Inferior parietal cortex (tissue), 1 donor: Measurements from ENCODE around the gene OBSCN.

Experiments
- DNase-seq: peaks from one replicate; pipeline ENCODE4 v3.0.0-alpha.2; 2016; ENCODE audit errors: extremely low spot score

The OBSCN gene

DNA sequence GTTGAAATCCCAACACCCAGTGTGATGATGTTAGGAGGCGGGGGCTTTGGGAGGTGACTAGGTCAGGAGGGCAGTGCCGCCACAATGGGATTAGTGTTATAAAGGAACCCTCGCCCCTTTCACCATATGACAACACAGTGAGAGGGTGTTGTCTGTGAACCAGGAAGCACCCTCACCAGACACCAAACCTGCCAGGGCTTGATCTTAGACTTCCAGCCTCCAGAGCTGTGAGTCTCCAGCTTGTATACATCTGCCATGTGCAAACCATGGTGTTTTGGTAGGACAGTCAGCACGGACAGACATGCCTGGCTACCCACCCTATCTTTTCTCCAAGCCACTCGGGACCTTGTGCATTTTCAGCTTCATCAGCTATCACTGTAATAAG, 194.8 kb downstream of the OBSCN start:
- DNase-seq = no peak

GRCh38 chr1:228403231-228403631, 195.4 kb downstream of the OBSCN start:
- DNase-seq = no peak

- no peak for DNase-seq
These were observed 196.4 kb downstream of the OBSCN start for GRCh38 chr1:228404107-228404720.

- DNase-seq = no peak
These were observed 197.5 kb downstream of the OBSCN start for GRCh38 chr1:228405200-228405978.

- DNase-seq = no peak
These were observed 198.1 kb downstream of the OBSCN start for GRCh38 chr1:228405979-228406228.

DNA sequence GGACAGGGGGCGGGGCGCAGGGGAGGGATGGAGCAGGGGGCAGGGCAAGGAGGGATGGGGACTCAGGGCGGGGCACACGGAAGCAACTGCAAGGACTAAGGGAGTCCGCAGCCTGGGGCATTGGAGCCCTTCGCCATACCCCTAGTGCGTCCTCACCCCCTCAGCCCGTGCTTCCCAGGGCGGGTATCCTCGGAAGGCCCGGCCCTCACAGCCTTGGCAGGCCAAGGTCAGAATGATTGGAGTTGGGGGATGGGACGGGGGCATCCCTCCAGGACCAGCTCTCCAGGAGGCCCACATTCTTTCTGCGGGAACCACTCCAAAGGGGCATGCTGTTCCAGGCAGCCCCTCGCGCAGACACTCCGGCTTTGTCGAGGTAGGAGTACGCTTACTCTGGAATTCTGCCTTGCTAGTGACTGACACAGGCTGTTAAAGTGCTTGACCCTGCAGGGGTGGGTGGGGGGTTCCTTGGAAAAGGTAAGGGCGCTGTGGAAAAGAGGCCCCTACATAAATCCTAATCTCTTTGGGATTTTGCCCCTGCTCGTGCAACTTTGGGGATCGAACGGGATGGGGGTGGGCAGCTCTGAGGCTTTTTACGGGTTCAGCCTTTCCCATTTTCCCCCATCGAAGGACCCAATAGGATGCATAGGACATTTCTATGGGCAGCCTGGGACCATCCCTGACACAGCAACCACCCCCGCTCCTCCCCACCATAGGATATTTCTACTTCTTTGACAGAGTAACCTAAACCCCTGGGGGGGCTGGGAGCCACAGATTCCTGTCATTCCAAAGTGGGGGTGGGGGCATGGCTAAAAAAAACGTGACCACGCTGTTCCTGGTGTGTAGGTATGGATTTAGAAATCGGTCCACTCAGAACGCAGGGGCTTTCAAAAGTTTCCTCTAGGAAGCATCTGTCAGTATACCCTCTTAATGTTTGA, 199.5 kb downstream of the OBSCN start:
- DNase-seq = no peak

DNA sequence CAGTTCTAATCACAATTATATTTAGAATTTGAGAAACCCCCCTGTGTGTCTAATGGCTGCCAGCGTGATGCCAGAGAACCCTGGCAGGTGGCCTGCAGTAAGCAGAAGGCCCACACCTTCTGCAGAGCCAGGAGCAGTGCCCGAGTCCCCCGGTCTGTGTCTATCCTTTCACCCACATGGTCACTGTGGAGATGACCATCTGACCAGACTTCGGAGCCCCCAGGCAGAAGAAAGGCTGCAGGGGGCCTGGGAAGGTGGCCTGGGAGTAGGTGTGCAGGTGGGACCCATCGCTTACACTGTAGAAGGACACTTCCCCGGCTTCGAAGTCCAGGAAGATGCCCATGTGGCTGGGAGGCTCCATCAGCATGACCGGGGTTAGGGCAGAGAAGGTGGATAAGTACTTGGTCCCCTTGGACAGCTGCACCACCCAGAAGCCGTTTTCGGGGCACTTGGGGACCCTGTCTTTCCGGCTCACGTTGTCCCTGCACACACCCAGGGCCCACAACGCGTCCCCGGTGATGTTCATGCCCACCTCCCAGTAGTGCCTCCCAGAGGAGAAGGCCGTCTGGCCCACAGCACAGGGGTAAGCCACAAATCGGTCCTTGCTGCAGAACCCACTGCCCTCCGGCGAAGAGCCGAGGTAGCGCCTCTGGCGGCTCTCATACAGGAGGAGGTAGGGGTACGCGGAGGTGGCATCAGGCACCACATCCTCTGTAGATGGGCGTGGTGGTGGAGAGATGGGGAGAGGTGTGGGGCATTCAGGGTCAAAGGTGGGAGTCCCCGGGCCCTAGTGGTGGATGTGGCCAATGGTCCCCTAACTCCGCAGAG, 200.4 kb downstream of the OBSCN start:
- DNase-seq = no peak

DNA sequence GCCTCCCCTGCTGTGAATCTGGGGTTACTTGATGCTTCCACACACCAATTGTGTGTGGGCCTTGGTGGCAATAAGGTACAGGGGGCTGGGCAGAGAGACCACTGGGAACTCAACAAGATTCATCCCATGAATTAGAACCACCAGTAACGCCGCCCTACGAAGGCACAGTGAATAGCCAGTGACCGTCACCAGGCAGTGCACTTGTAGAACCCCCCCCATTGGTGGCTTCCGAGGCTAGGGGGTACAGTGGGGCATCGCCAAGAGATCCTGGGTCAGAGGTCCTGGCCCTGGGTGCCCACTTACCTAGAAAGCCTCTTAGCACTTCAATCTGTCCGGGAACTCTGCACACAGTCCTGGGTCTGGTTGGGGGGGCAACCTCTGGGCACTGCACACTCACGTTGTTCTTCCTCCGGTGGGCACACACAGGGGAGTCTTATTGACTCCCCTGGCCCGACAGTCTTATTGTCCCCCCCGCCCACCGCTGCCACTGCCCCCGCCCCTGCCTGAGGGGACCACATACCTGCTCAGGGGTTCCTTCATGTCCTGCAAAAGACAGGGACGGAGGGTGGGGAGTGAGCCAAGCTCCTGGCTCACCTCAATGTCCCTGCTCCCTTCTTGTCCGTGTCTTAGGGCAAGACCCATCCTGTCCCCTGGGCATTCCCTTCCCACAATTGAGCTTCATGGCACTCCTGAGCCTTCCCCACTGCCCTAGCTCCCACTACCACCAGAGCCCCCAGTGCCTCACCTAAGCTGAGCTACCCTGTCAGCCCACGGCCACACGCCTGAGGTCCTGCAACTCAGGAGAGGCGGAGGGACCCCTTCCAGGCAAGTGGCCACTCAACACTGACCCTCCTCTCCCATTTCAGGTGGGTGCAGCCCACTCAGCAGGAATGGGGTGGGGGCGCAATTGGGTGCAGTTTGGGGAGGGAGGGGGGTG, 201.3 kb downstream of the OBSCN start:
- no peak for DNase-seq

DNA sequence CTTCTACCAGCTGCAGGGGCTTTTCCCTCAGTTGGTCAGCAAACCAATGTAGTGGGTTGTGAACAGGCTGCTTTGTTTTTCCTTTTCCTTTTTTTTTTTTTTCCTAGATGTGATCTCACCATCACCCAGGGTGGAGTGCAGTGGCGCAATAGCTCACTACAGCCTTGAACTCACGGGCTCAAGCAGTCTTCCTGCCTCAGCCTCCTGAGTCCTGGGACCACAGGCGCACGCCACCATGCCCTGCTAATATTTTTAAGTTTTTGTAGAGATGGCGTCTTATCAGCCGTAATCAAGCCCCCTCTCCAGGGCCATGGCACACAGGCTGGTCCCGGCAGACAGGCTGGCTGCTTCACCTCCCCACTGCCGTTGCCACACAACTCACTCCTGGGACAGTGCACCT, 202.2 kb downstream of the OBSCN start:
- DNase-seq = no peak

DNA sequence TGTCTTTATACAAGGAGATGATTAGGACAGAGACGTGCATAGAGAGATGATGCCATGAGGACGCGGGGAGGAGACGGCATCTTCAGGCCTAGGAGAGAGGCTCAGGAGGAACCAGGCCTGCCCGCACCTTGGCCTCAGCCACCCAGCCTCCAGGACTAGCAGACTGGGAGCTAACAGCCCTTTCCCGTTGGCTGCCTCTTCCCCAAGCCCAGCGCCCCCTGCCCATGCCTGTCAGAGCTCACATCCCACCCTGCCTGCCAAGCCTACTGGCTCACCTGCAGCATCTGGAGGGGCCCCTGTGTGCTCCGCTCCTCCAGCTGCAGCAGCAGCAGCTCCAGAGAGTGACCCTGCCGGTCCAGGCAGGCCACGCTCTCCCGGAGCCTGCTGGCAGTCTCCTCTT, 202.8 kb downstream of the OBSCN start:
- no peak for DNase-seq

GRCh38 chr1:228411121-228411520, 203.3 kb downstream of the OBSCN start:
- DNase-seq = no peak

DNA sequence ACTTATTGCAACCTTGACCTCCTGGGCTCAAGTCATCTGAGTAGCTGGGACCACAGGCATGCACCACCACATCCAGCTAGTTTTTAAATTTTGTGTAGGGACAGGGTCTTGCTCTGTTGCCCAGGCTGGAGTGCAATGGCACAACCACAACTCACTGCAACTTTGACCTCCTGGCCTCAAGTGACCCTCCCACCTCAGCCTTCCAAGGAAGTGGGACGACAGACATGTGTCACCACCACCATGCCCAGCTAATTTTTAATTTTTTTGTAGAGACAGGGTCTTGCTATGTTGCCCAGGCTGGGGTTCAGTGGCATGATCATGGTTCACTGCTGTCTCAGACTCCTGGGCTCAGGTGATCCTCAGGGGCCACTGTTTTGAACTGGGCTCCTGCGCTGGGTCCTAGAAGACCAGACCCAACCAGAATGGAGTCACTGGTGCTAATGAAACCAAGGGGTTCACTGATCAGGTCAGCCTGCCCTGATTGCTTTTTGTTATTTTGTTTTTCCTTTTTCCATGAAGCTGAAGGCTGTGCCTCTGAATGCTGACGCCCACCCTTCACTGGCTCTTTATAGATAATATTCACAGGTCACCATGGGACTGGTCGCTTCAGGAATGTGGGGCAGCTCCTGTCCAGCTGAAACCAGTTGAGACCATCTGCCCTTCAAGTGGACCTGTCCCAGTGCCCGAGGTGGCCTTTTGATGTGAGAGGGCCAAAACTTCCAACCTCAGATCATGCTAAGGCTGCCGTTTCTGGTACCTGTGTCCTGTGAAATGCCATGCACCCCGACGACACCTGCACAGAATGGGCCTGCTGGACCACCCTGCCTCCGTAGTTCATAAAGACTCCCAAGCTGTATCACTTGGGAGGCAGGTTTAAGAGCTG, 203.9 kb downstream of the OBSCN start:
- DNase-seq = no peak

DNA sequence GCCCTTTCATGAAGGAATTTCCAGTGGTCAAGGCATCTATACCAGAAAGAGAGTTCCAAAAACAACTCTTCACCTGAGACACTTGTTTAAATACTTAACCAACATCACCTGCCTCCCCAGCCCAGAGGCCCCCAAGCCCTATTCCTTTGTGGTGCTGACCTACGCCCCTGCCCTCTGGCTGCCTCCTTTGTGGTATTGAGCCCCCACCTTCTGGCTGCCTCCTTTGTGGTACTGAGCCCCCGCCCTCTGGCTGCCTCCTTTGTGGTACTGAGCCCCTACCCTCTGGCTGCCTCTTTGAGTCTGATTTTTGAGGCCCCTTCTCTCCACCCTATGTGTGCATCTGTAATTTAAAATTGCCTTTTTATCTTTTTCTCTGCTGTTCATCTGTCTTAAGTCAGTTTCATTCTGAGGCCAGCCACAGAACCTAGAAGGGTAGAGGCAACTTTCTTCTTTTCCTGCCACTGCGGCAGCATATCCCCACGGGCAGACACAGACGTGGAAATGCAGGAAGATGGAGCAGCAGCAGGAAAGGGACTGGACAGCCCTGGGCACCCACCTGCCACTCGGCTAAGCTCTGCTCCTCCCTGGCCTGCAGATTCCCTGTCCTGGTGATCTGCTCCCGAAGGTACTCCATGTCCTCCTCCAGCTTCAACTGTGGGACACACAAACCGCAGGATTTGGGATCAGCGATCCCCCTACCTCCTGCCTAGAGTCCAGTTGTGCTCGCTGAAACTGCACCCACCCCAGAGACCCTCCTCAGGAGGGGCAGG, 205.6 kb downstream of the OBSCN start:
- DNase-seq = no peak

DNA sequence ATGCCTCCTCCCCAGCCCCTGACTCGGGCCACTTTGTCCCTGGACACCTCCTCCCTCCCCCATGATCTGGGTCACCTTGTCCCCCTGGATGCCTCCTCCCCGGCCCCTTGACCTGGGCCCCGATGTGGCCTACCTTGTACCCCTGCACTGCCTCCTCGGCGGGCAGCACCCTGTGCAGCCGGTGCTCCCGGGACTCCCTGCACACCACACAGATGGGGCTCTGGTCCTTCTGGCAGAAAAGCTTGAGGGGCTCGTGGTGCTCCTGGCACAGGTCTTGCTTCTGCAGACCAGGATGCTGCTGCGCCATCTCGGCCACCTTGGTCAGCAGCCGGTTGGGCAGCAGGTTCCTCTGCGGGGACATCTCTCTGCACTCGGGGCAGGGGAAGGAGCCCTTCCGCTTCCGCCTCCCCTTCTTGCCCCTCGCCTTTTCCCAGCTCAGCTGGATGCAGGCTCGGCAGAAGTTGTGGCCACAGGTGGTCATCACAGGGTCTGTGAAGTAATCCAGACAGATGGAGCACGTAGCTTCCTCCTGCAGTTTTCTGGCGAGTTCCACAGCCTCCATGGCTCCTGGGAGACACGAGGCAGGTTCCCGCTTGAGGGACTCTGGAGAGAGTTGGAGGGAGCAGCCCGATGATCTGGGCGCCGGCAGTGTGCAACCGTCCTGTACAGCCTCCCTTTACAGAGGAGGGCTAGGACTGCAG, 206.8 kb downstream of the OBSCN start:
- no peak for DNase-seq

GRCh38 chr1:228415221-228415620, 207.4 kb downstream of the OBSCN start:
- no peak for DNase-seq

DNA sequence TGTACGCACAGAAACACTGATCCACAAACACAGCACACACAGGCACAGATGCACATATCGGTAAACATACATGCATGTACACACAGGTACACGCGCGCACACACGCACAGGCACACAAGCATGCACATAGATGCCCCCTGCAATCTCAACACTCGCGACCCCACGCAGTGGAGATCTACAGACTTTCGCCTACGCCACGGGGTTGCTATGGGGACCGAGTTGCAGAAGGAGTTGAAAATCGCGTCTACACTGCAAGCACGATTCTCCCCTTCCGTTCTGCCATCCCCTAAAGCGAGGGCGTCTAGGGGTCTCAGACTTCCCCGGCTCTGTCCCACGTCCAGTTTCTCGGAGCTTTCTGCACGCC, 208.0 kb downstream of the OBSCN start:
- peak; percentile 13 for DNase-seq

DNA sequence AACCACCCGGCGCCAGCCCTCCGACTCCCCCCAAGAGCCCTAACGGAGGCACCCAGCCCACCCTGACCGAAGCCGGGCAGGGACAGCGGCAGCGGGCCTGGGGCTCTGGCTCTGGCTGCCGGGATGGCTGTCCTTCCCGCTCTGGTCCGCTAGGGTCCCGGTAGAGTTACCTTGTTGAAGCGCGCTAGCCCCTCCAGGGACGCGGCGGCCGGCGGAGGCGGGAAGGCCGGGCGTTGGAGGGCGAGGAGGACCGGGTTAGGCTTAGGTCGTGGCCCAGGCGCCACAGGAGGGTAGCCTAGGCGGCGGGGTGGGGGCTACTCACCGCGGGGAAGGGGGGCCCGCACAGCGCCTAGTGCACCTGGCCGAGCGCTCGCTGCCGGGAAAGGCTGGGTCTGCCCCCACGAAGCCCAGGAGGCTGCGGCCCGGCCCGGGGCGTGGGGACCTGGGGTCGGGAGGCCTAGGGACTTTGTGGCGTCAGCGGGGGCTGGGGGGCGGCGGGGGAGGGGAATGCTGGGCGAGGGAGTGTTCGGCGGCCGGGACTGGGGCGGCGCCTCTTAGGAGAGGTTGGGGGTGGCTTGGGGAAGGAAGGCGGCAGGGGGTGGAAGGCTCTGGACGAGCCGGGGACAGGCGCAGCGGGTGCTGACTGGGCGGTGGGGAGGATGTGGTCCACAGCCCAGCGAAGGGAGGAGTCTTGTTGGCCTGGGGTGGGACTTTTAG, 208.5 kb downstream of the OBSCN start, which contains the start of gene TRIM17:
TRIM17 (minus strand) TSS at position 645 of the 717 bp plus-strand sequence. CDS start 1,789 bp downstream, outside the sequence.
- no peak for DNase-seq

DNA sequence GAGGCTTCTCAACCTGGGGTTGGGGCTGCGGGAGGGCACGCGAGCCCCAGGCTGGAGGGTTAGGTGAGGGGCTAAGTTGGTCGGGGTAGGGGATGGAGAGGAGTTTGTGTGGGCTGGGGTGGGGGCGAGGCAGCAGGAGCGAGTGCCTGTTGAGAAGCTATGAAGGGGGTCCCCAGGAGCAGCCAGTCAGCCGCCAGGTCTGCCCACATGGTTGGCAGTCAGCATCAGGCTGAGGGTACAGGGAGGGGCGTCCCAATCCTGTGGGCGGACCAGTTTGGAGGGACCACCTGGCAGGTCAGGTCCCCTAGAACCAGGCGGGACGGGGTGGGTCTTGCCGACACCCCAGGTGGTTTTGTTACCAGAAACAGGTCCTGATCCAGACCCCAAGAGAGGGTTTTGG, 209.2 kb downstream of the OBSCN start:
- DNase-seq = no peak
